ENCODE results near the gene EFCAB6.

DNA sequence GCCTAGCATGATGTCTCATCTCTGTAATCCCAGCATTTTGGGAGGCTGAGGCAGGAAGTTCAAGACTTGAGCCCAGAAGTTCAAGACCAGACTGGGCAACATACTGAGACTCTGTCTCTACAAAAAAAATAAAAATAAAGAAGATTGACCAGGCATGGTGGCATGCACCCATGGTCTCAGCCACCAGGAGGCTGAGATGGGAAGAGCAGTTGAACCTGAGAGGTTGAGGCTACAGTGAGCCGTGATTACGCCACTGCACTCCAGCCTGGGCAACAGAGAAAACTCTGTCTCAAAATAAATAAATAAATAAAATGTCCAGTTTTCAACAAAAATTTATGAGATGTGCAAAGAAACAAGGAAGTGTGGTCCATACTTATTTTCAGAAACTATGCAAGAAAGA lies 28.3 kb downstream of the EFCAB6 start:
- TF ChIP-seq POLR2A (IDR thresholded peaks at IDR 0.05; ENCODE audit: low read depth, low read length) (no peak), POLR2AphosphoS5 (IDR thresholded peaks at IDR 0.05; ENCODE audit: low read depth, low read length) (no peak), TAF1 (IDR thresholded peaks at IDR 0.05; ENCODE audit: borderline replicate concordance, low read depth, low read length) (no peak)
